KOPT-K1 (cell line): ENCODE measurements around the gene NELFB.

ENCODE experiments used
- H3K27ac ChIP-seq: fragments of 200-600 bp; sonication (generic); 2 replicates; pipeline ENCODE4 v1.5.1; 2016; ENCODE audit warnings: antibody characterized with exemption, mild to moderate bottlenecking, low read depth, low read length; ENCODE audit not compliant: poor library complexity, severe bottlenecking
- H3K36me3 ChIP-seq: fragments of 200-600 bp; sonication (generic); 2 replicates; pipeline ENCODE4 v1.5.1; 2017; ENCODE audit warnings: antibody characterized with exemption, mild to moderate bottlenecking, low read length, moderate library complexity; ENCODE audit not compliant: insufficient read depth
- H3K9me3 ChIP-seq: fragments of 200-600 bp; sonication (generic); 2 replicates; pipeline ENCODE4 v1.5.1; 2017; ENCODE audit warnings: antibody characterized with exemption, low read length, mild to moderate bottlenecking; ENCODE audit not compliant: insufficient read depth, poor library complexity, severe bottlenecking

The NELFB gene

GRCh38 chr9:137311986-137312851 is 57.1 kb downstream of the NELFB start:
- no peaks in the 10 kb centered on the region for H3K36me3 ChIP-seq
- H3K9me3 ChIP-seq = no peaks in the 10 kb centered on the region
- H3K27ac ChIP-seq = no peak overlapping the region

- H3K27ac ChIP-seq = no peak overlapping the region
These were observed 57.8 kb downstream of the NELFB start for GRCh38 chr9:137312852-137313325.

GRCh38 chr9:137313326-137313936 is 58.3 kb downstream of the NELFB start:
- H3K27ac ChIP-seq = no peak overlapping the region
- no peaks in the 10 kb centered on the region for H3K36me3 ChIP-seq
- H3K9me3 ChIP-seq = no peaks in the 10 kb centered on the region

More at GRCh38 chr9:137312852-137313325, 57.8 kb downstream of the NELFB start:
- Histone ChIP-seq H3K9me3 (no peaks in the 10 kb centered on the region), H3K36me3 (no peaks in the 10 kb centered on the region)

- H3K27ac ChIP-seq = no peak overlapping the region
- no peaks in the 10 kb centered on the region for H3K9me3 ChIP-seq
- no peaks in the 10 kb centered on the region for H3K36me3 ChIP-seq
These were observed 58.9 kb downstream of the NELFB start for GRCh38 chr9:137313956-137314560.

DNA sequence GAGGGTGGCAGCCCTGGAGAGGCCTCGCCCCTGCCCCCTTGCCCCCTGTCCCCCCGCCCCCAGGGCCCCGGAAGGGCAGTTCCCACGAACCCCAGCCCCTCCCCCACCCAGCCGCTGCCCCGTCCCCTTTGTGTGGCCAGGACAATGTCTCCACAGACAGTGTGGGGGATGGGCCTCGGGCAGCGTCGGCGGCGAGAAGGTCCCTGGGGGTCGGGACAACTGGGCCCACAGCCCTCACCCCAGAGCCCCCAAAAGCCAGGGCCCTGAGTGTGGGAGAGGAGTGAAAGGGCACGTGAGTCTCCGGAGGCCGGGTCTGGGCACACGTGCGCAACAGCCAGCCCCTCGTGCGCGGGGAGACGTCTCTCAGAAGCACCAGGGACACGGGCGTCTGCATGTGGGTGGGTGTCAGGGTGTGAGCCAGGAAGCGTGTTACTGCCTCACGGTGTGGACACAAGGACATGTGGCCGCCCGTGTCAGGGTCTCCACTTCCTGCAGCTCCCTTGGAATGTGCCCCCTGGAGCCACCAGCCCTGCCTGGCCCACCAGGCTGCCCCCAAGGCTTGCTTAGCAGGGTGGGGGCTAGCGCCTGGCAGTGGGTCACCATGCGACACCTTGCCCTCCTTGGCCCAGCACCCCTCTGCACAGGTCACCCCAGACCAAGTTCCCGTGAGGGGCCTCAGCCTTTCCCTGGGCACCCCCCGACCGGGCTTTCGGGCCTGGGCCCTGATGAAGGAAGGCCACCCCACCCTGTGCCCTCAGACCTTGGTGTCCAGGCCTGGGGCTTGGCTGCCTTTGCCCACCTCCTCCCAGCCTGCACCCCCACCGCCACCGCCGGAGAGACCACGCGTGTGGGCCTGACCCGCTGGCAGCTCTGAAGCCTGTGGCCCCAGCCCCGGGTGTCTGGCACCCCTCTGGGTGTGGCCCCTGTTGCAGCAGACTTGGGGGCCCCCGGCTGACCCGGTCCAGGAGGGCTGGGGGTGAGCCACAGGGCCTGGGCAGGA is 59.7 kb downstream of the NELFB start:
- Histone ChIP-seq H3K27ac (no peak overlapping the region), H3K9me3 (no peaks in the 10 kb centered on the region), H3K36me3 (no peaks in the 10 kb centered on the region)

- no peaks in the 10 kb centered on the region for H3K9me3 ChIP-seq
- H3K36me3 ChIP-seq = no peaks in the 10 kb centered on the region
- H3K27ac ChIP-seq = no peak overlapping the region
These were observed 60.5 kb downstream of the NELFB start for GRCh38 chr9:137315581-137316011.

DNA sequence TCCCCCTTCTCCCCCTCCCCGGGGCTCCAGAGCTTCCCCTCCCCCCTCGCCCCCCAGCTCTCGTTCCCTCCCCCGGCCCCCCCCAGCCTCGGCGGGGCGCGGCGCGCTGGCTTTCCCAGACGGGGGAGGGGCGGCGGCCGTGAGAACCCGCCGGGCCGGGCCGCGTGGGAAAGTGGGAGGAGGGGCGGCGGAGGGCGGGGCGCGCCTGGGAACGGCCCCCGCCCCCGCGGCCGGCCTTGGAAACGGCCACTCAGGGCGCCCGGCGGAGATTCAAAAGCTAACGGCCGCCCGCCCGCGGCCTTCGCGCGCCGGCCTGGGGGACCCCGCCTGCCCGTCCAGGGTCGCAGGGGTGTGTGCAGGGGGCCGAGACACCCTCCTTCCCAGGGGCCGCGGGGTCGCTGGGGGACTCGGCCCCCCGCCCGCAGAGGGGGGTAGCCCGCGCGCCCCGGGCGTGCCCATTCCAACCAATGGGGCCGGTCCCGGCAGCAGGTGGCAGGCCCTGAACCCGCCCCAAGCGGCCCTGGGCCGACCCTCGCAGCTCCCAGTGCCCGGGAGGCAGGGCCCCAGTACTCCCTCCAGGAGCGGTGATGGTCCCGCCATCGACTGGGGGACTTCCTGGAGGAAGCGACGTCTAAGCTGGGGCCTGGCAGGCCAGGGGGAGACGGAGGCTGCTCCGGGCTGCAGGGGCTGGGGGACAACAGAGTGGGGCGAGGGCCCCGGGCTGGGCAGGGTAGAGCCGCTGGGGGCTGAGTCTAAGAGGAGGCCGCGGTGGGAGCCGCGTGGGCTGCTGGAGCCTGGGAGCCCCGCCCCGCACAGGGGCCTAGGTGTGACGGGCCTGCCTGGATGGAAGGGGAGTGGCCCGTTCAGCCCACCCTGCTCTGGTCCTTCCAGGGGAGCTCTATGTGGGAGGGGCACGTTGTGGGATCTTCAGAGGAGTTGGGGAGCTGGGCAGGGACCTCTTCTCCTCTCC is 61.2 kb downstream of the NELFB start:
- Histone ChIP-seq H3K36me3 (no peaks in the 10 kb centered on the region), H3K27ac (no peak overlapping the region), H3K9me3 (no peaks in the 10 kb centered on the region)

- H3K36me3 ChIP-seq = no peaks in the 10 kb centered on the region
- H3K9me3 ChIP-seq = no peaks in the 10 kb centered on the region
- no peak overlapping the region for H3K27ac ChIP-seq
These were observed 62.0 kb downstream of the NELFB start for GRCh38 chr9:137317021-137317717.

DNA sequence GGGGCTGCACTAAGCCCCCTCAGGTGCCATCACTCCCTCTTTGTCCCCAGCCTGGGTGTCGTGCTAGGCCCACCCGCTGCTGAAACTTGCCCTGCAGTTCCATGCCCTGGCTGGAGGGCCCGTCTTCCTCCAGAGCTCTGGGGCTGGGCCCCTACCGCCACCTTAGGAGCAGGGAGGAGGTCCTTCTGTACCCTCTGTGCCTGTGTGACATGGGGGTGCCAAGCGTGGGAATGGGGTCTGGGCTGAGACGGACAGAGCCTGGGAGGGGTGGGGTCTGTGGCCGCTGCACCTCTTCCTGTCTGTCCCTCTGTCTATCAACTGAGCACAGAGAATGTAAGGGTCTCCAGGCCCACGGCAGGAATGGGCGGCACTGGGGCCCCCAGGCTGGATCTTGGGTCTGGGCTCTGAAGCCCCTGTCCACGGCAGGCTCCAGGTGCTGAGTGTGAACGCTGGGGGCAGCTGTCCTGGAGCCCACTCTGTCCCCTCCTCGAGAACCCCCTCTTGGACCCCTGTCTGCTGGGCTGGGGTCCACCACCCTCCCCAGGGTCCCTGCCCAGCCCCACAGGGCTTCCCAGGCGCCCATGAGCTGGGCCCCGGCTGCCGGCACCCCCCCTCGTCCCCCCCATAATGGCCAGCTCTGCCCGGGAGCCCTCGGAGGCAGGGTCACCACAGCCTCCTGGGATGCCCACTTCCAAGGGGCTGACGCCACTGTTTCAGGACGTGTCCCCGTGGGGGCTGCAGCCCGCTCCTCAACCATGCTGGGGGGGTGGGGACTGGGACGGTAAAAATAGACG is 62.8 kb downstream of the NELFB start:
- Histone ChIP-seq H3K9me3 (no peaks in the 10 kb centered on the region), H3K27ac (no peak overlapping the region), H3K36me3 (no peaks in the 10 kb centered on the region)

DNA sequence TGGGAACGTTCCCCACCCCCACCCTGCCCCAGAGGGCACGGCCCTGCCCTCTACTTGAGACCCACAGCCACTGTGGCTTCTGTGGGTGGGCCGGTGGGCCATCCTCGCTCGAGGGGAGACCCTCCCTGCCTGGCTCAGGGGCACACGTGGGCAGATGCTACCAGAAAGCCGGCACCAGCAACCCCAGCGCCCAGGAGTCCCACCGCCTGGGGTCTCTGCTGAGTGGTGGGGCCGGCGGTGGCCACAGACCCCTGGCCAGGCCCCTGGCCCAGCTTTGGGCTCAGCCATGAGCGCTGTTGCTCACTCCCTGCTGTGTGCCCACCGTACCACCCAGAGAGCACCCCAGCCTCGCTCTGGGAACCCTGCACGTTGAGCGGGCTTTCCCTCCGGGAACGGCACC is 63.5 kb downstream of the NELFB start:
- no peaks in the 10 kb centered on the region for H3K36me3 ChIP-seq
- no peak overlapping the region for H3K27ac ChIP-seq
- H3K9me3 ChIP-seq = no peaks in the 10 kb centered on the region

- no peaks in the 10 kb centered on the region for H3K36me3 ChIP-seq
- no peak overlapping the region for H3K27ac ChIP-seq
- H3K9me3 ChIP-seq = no peaks in the 10 kb centered on the region
These were observed 64.0 kb downstream of the NELFB start for GRCh38 chr9:137319011-137319738.
